H1 (cell line): ENCODE measurements around the gene RAB22A. TPM values are rescaled to one million over a fixed set of nuclear protein-coding genes. Genes with fewer than 3 reads are reported as not detected.

Experiments
- CBX5 ChIP-seq: fragments of 300-800, 300-1000 bp; sonication (generic); IDR thresholded peaks from 2 replicates; pipeline ENCODE4 v1.7.1; 2016; ENCODE audit warnings: antibody characterized with exemption, low read length, low read depth
- CREB1 ChIP-seq: IDR thresholded peaks from 2 replicates; pipeline ENCODE4 v1.6.1; 2012; ENCODE audit warnings: inconsistent platforms
- EGR1 ChIP-seq: IDR thresholded peaks from 2 replicates; pipeline ENCODE4 v1.6.1; 2011; ENCODE audit warnings: low read depth, low read length, borderline replicate concordance
- PHF8 ChIP-seq: fragments of 200-600 bp; sonication (generic); conservative IDR thresholded peaks from 2 replicates; pipeline ENCODE4 v1.7.1; 2012; ENCODE audit warnings: low read depth, mild to moderate bottlenecking, inconsistent platforms, low read length, moderate library complexity
- YY1 ChIP-seq: IDR thresholded peaks from 2 replicates; pipeline ENCODE4 v1.6.1; 2011; ENCODE audit warnings: low read depth, mild to moderate bottlenecking, low read length
- polyA plus RNA-seq, 7 experiments: library from polyadenylated mRNA; depleted of rRNA in 3 of 7; stranded (reverse) in 5 of 7; unstranded in 2 of 7; fragments of >200 nt in 5 of 7; fragments of 200-250 nt in 2 of 7; gene quantifications; 1 replicate in 5 of 7; 2 replicates in 1 of 7; 4 replicates in 1 of 7; pipeline versions ENCODE4 v1.2.1 to v1.2.3, GENCODE V29; 2011 to 2013; ENCODE audit warnings: missing spikeins in 2 of 7, mixed read lengths in 2 of 7
- total RNA-seq: library from RNA; stranded (reverse); fragmentation: NEBNext Ultra II Directional; extraction: Animal tissue kit (Norgen Biotek cat#: 25700); gene quantifications from 2 replicates; pipeline ENCODE4 v1.2.1, GENCODE V29; 2021

Gene RAB22A
- total and polyA plus RNA-seq, 2 of the 8 experiments (the other 6 are each of a cell fraction or from before 2014, with no cell fraction given) = 3.1 to 6.6 TPM

DNA sequence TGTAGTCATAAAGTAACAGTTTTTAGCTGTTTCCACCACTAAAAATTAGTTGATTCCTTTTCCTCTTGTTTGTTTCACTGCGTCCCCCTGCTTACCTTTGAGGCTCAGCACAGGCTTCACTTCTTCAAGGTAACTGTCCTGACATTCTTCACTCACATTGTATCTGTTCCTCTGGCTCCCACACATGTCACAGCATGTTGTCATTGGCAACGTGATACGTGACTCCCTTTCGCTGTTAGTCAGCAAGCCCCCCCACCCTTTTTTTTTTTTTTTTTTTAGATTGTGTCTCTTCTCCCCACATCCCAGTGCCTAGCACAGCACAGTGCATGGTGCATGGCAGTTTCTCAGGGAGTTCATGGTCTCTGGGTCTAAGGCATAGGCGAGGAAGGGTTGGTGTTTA lies 92.8 kb downstream of the RAB22A start (continued):
- TF ChIP-seq PHF8 (no peak), CREB1 (no peak), CBX5 (no peak), YY1 (no peak), EGR1 (no peak)
